ENCODE results near the gene LRP6. TPM values are rescaled to one million over a fixed set of nuclear protein-coding genes. Genes with fewer than 3 reads are reported as not detected.
"Not testable (repeated sequence)": the region's sequence is repeated elsewhere in the genome, so short reads cannot be mapped to it uniquely, and the experiment has no call there.

LRP6 gene
- total RNA-seq, 2 donors from 2014 or later: 23.0 to 34.7 TPM

GRCh38 chr12:12116677-12117076, 150.2 kb downstream of the LRP6 start:
- Histone ChIP-seq H3K27ac (no peak overlapping the region), H3K27me3 (replicated peaks; ENCODE audit: insufficient read depth) (no peaks in the 10 kb centered on the region), H3K4me3 (no peak overlapping the region), H3K9me3 (no peaks in the 10 kb centered on the region), H3K4me1 (replicated peaks) (no peaks in the 10 kb centered on the region), H3K36me3 (no peaks in the 10 kb centered on the region)
- DNase-seq (ENCODE audit: low spot score): no peak
- intact Hi-C loops (cut with DNase I): no loop called here
- 88% methylated on average over 2 of the region's 2 CpGs for whole genome bisulfite sequencing
- TF ChIP-seq POLR2AphosphoS5 (IDR thresholded peaks at IDR 0.05): no peak
- TF ChIP-seq, protein P1, sequence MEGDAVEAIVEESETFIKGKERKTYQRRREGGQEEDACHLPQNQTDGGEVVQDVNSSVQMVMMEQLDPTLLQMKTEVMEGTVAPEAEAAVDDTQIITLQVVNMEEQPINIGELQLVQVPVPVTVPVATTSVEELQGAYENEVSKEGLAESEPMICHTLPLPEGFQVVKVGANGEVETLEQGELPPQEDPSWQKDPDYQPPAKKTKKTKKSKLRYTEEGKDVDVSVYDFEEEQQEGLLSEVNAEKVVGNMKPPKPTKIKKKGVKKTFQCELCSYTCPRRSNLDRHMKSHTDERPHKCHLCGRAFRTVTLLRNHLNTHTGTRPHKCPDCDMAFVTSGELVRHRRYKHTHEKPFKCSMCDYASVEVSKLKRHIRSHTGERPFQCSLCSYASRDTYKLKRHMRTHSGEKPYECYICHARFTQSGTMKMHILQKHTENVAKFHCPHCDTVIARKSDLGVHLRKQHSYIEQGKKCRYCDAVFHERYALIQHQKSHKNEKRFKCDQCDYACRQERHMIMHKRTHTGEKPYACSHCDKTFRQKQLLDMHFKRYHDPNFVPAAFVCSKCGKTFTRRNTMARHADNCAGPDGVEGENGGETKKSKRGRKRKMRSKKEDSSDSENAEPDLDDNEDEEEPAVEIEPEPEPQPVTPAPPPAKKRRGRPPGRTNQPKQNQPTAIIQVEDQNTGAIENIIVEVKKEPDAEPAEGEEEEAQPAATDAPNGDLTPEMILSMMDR (IDR thresholded peaks at IDR 0.05): no peak
- TF ChIP-seq POLR2A (IDR thresholded peaks at IDR 0.05): no peak

GRCh38 chr12:12115514-12115913, 151.3 kb downstream of the LRP6 start:
- intact Hi-C loops (cut with DNase I): no loop called here
- 79% methylated on average over 4 of the region's 4 CpGs for WGBS
- Histone ChIP-seq H3K27me3 (replicated peaks; ENCODE audit: insufficient read depth) (no peaks in the 10 kb centered on the region), H3K4me1 (replicated peaks) (no peaks in the 10 kb centered on the region), H3K36me3 (no peaks in the 10 kb centered on the region), H3K27ac (no peak overlapping the region), H3K9me3 (no peaks in the 10 kb centered on the region), H3K4me3 (no peak overlapping the region)
- no peak for DNase-seq (ENCODE audit: low spot score)
- TF ChIP-seq, protein P1 (IDR thresholded peaks at IDR 0.05): no peak
- TF ChIP-seq POLR2A (IDR thresholded peaks at IDR 0.05) (no peak), POLR2AphosphoS5 (IDR thresholded peaks at IDR 0.05) (no peak)

DNA sequence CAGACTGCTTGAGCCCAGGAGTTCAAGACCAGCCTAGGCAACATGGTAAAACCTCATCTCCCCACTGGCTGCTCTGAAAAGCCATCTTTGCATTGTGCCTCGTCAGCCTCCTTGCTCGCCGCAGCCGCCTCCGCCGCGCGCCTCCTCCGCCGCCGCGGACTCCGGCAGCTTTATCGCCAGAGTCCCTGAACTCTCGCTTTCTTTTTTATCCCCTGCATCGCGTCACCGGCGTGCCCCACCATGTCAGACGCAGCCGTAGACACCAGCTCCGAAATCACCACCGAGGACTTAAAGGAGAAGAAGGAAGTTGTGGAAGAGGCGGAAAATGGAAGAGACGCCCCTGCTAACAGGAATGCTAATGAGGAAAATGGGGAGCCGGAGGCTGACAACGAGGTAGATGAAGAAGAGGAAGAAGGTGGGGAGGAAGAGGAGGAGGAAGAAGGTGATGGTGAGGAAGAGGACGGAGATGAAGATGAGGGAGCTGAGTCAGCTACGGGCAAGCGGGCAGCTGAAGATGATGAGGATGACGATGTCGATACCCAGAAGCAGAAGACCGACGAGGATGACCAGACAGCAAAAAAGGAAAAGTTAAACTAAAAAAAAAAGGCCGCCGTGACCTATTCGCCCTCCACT, 155.8 kb downstream of the LRP6 start:
- H3K9me3 ChIP-seq; intact Hi-C loops (cut with DNase I); H3K27me3 ChIP-seq (replicated peaks; ENCODE audit: insufficient read depth); H3K27ac ChIP-seq; H3K36me3 ChIP-seq; H3K4me3 ChIP-seq; H3K4me1 ChIP-seq (replicated peaks); DNase-seq (ENCODE audit: low spot score): not testable (repeated sequence)
- 96% methylated on average over 37 of the region's 37 CpGs for WGBS

DNA sequence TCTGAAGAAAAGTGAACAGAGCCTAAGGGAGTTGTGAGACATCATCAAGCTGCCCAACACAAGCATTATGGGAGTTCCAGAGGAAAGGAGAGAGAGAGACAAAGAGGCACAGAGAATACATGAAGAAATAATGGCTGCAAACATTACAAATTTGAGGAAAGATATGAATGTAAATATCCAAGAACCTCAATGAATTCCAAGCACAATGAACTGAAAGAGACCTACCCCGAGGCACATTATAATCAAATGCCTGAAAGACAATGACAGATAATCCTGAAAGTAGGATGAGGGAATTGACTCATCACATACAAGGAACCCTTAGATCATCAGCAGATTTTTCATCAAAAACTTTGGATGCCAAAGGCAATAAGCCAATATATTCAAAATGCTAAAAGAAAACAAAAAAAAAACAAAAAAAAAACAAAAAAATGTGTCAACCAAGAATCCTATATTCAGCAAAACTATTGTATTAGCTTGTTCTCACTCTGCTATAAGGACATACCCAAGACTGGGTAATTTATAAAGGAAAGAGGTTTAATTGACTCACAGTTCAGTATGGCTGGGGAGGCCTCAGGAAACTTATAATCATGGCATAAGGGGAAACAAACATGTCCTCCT, 158.3 kb downstream of the LRP6 start:
- intact Hi-C loops (cut with DNase I): no loop called here
- H3K27ac ChIP-seq: no peak overlapping the region
- no peaks in the 10 kb centered on the region for H3K4me1 ChIP-seq (replicated peaks)
- TF ChIP-seq, protein P1 (IDR thresholded peaks at IDR 0.05): no peak
- WGBS: 97% methylated on average over 1 of the region's 1 CpG
- DNase-seq (ENCODE audit: low spot score): no peak
- H3K27me3 ChIP-seq (replicated peaks; ENCODE audit: insufficient read depth): no peaks in the 10 kb centered on the region
- no peaks in the 10 kb centered on the region for H3K36me3 ChIP-seq
- H3K9me3 ChIP-seq: no peaks in the 10 kb centered on the region
- no peak overlapping the region for H3K4me3 ChIP-seq

- Histone ChIP-seq H3K4me3 (no peak overlapping the region), H3K27ac (no peak overlapping the region), H3K36me3 (no peaks in the 10 kb centered on the region), H3K9me3 (no peaks in the 10 kb centered on the region), H3K27me3 (replicated peaks; ENCODE audit: insufficient read depth) (no peaks in the 10 kb centered on the region), H3K4me1 (replicated peaks) (no peaks in the 10 kb centered on the region)
- TF ChIP-seq POLR2A (IDR thresholded peaks at IDR 0.05): no peak
- TF ChIP-seq POLR2AphosphoS5 (IDR thresholded peaks at IDR 0.05): no peak
- TF ChIP-seq, protein P1 (IDR thresholded peaks at IDR 0.05): no peak
- intact Hi-C loops (cut with DNase I): no loop called here
- WGBS: 81% methylated on average over 6 of the region's 6 CpGs
- DNase-seq (ENCODE audit: low spot score): no peak
Observed at GRCh38 chr12:12107678-12108077, 159.2 kb downstream of the LRP6 start.

All from prostate gland (tissue), 2 donors.